ENCODE results near the gene ISX. TPM values are rescaled to one million over a fixed set of nuclear protein-coding genes. Genes with fewer than 3 reads are reported as not detected.

Gene ISX
- total and polyA plus RNA-seq, 2 donors (not counting 1 experiment from before 2014, with no cell fraction given) = not detected

DNA sequence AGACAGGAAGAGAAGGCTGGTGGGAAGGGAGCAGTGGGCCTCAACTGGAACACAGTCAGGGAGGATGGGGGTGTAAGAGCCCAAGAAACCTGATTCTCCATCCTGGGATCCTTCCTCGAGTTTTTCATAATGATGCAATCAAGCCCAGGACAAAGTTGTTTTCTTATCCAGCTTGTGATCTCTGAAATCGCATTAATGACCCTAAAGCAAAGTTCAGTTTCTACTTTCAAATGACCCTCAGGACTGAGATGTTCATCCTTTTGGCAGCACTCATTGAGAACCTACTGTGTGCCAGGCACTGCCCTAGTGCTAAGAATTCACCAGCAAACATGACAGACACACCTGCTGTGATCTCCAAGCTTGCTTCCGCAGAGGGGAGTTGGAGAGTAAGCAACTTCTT, 45.3 kb downstream of the ISX start:
- no peaks in the 10 kb centered on the region for H3K79me2 ChIP-seq (ENCODE audit: control insufficient read depth, insufficient read depth, low read length)
- no peaks in the 10 kb centered on the region for H4K20me1 ChIP-seq (ENCODE audit: control insufficient read depth, extremely low read depth, insufficient read depth, low read length)
- no peak overlapping the region for H3K27ac ChIP-seq (ENCODE audit: insufficient read depth, low read length)
- TF ChIP-seq, protein P1, sequence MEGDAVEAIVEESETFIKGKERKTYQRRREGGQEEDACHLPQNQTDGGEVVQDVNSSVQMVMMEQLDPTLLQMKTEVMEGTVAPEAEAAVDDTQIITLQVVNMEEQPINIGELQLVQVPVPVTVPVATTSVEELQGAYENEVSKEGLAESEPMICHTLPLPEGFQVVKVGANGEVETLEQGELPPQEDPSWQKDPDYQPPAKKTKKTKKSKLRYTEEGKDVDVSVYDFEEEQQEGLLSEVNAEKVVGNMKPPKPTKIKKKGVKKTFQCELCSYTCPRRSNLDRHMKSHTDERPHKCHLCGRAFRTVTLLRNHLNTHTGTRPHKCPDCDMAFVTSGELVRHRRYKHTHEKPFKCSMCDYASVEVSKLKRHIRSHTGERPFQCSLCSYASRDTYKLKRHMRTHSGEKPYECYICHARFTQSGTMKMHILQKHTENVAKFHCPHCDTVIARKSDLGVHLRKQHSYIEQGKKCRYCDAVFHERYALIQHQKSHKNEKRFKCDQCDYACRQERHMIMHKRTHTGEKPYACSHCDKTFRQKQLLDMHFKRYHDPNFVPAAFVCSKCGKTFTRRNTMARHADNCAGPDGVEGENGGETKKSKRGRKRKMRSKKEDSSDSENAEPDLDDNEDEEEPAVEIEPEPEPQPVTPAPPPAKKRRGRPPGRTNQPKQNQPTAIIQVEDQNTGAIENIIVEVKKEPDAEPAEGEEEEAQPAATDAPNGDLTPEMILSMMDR (conservative IDR thresholded peaks at IDR 0.05 in 1 of 2, IDR thresholded peaks at IDR 0.05 in 1 of 2; ENCODE audit: low read depth in 1 of 2, low read length in 2 of 2) = no peak
- no peak for TF ChIP-seq EZH2 (IDR thresholded peaks at IDR 0.05; ENCODE audit: low read length, missing control alignments)
- no peaks in the 10 kb centered on the region for H3K36me3 ChIP-seq (ENCODE audit: control insufficient read depth, insufficient read depth, low read length)
- no peaks in the 10 kb centered on the region for H3K9me3 ChIP-seq (ENCODE audit: control insufficient read depth, insufficient read depth, low read depth, low read length)
- no peak overlapping the region for H3K4me2 ChIP-seq (ENCODE audit: extremely low read depth, insufficient read depth, low read length)
- no peak overlapping the region for H2AFZ ChIP-seq (ENCODE audit: low read length)
- H3K9ac ChIP-seq (ENCODE audit: insufficient read depth, low read length) = no peak overlapping the region
- H3K27me3 ChIP-seq (ENCODE audit: control insufficient read depth, insufficient read depth, low read length) = no peaks in the 10 kb centered on the region
- H3K4me1 ChIP-seq (ENCODE audit: control insufficient read depth, extremely low read depth, insufficient read depth, low read length) = no peaks in the 10 kb centered on the region
- no peak for DNase-seq (ENCODE audit: low read depth in 2 of 2)
- H3K4me3 ChIP-seq (replicated peaks in 1 of 4; ENCODE audit: control extremely low read depth in 1 of 4, insufficient read depth in 1 of 4, low read depth in 3 of 4, low read length in 4 of 4) = no peak overlapping the region

DNA sequence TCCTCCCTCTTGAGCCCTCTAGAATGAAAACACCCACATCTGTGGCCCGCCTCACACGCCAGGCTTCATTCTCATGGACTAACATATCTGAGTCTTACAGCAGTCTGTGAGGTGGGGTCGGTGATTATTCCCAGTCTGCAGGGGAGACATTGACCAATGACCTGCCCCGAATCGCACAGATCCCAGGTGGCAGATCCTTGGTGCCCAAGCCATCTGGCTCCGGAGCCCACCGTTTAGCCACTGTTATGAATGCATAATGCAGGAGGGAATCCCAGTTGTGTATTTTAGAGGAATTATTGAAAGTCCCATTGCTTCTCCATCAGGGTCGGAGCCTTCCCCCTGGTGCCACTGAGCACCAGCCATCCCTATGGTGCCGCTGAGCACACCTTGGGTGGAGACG, 47.4 kb downstream of the ISX start:
- Histone ChIP-seq H3K9ac (ENCODE audit: insufficient read depth, low read length) (no peak overlapping the region), H3K4me3 (replicated peaks in 1 of 4; ENCODE audit: control extremely low read depth in 1 of 4, insufficient read depth in 1 of 4, low read depth in 3 of 4, low read length in 4 of 4) (no peak overlapping the region), H3K4me1 (ENCODE audit: control insufficient read depth, extremely low read depth, insufficient read depth, low read length) (no peaks in the 10 kb centered on the region), H3K79me2 (ENCODE audit: control insufficient read depth, insufficient read depth, low read length) (no peaks in the 10 kb centered on the region), H3K27ac (ENCODE audit: insufficient read depth, low read length) (no peak overlapping the region), H3K27me3 (ENCODE audit: control insufficient read depth, insufficient read depth, low read length) (no peaks in the 10 kb centered on the region), H3K36me3 (ENCODE audit: control insufficient read depth, insufficient read depth, low read length) (no peaks in the 10 kb centered on the region), H2AFZ (ENCODE audit: low read length) (no peak overlapping the region), H3K4me2 (ENCODE audit: extremely low read depth, insufficient read depth, low read length) (no peak overlapping the region), H3K9me3 (ENCODE audit: control insufficient read depth, insufficient read depth, low read depth, low read length) (no peaks in the 10 kb centered on the region), H4K20me1 (ENCODE audit: control insufficient read depth, extremely low read depth, insufficient read depth, low read length) (no peaks in the 10 kb centered on the region)
- no peak for DNase-seq (ENCODE audit: low read depth in 2 of 2)
- TF ChIP-seq, protein P1 (conservative IDR thresholded peaks at IDR 0.05 in 1 of 2, IDR thresholded peaks at IDR 0.05 in 1 of 2; ENCODE audit: low read depth in 1 of 2, low read length in 2 of 2) = no peak
- TF ChIP-seq EZH2 (IDR thresholded peaks at IDR 0.05; ENCODE audit: low read length, missing control alignments) = no peak

DNA sequence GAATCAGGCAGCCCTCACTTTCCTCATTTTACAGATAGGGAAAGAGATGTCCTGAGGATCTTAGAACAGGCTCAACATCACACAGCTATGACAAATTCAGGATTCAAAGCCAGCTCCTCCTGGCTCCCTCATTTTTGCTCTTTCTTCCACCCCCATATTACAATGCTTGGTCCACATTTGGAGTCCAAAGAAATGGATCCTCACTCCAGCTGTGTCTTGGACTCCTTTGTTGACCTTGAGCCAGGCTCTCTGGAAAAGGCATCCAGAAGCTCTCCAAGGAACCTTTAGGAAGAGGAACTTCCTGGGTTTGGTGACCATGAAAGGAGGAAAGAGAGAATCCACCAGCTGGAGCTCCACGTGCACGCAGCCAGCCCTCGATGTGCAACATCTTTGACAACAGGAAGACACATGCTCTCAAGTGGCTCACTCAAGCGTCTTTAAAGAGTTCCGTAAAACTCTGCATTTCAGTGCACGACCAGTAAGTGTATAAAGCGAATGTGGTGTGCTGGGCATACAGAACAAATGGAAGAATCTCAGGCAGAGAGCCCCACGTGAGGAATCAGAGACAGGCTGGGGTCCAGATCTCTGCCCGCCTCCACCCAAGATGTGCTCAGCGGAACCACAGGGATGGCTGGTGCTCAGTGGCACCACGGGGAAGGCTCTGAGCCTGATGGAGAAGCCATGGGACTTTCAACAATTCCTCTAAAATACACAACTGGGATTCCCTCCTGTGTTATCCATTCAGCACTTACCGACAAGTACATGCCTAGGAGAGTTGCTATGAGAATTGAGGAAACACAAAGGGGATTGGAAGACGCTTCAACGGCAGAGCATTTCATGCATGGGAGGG, 48.4 kb downstream of the ISX start:
- no peaks in the 10 kb centered on the region for H4K20me1 ChIP-seq (ENCODE audit: control insufficient read depth, extremely low read depth, insufficient read depth, low read length)
- H3K27ac ChIP-seq (ENCODE audit: insufficient read depth, low read length) = no peak overlapping the region
- no peaks in the 10 kb centered on the region for H3K9me3 ChIP-seq (ENCODE audit: control insufficient read depth, insufficient read depth, low read depth, low read length)
- H3K36me3 ChIP-seq (ENCODE audit: control insufficient read depth, insufficient read depth, low read length) = no peaks in the 10 kb centered on the region
- H2AFZ ChIP-seq (ENCODE audit: low read length) = no peak overlapping the region
- H3K4me2 ChIP-seq (ENCODE audit: extremely low read depth, insufficient read depth, low read length) = no peak overlapping the region
- TF ChIP-seq, protein P1 (conservative IDR thresholded peaks at IDR 0.05 in 1 of 2, IDR thresholded peaks at IDR 0.05 in 1 of 2; ENCODE audit: low read depth in 1 of 2, low read length in 2 of 2) = no peak
- TF ChIP-seq EZH2 (IDR thresholded peaks at IDR 0.05; ENCODE audit: low read length, missing control alignments) = no peak
- no peak overlapping the region for H3K4me3 ChIP-seq (replicated peaks in 1 of 4; ENCODE audit: control extremely low read depth in 1 of 4, insufficient read depth in 1 of 4, low read depth in 3 of 4, low read length in 4 of 4)
- DNase-seq (ENCODE audit: low read depth in 2 of 2) = no peak
- H3K9ac ChIP-seq (ENCODE audit: insufficient read depth, low read length) = no peak overlapping the region
- H3K4me1 ChIP-seq (ENCODE audit: control insufficient read depth, extremely low read depth, insufficient read depth, low read length) = no peaks in the 10 kb centered on the region
- no peaks in the 10 kb centered on the region for H3K79me2 ChIP-seq (ENCODE audit: control insufficient read depth, insufficient read depth, low read length)
- H3K27me3 ChIP-seq (ENCODE audit: control insufficient read depth, insufficient read depth, low read length) = no peaks in the 10 kb centered on the region

Measured in fibroblast of lung (primary cell).